ENCODE measurements around the gene USP10.

GRCh38 chr16:84787263-84787622 is 87.4 kb downstream of the USP10 start:
- TF ChIP-seq POLR2A (IDR thresholded peaks at IDR 0.05) (no peak), CTCF (IDR thresholded peaks at IDR 0.05) (no peak)
